PC-9 (cell line): Measurements from ENCODE around the gene KCNG1.

Experiments
- EZH2 ChIP-seq: fragments of 200-600 bp; sonication (generic); IDR thresholded peaks from 2 replicates; pipeline ENCODE4 v1.8.0; 2017; ENCODE audit warnings: antibody characterized with exemption, low read depth
- TF ChIP-seq, protein P1 (sequence below): fragments of 200-600 bp; sonication (generic); conservative IDR thresholded peaks from 2 replicates; pipeline ENCODE4 v1.6.1; 2017; ENCODE audit warnings: mixed run types, antibody characterized with exemption, mild to moderate bottlenecking, moderate library complexity

DNA sequence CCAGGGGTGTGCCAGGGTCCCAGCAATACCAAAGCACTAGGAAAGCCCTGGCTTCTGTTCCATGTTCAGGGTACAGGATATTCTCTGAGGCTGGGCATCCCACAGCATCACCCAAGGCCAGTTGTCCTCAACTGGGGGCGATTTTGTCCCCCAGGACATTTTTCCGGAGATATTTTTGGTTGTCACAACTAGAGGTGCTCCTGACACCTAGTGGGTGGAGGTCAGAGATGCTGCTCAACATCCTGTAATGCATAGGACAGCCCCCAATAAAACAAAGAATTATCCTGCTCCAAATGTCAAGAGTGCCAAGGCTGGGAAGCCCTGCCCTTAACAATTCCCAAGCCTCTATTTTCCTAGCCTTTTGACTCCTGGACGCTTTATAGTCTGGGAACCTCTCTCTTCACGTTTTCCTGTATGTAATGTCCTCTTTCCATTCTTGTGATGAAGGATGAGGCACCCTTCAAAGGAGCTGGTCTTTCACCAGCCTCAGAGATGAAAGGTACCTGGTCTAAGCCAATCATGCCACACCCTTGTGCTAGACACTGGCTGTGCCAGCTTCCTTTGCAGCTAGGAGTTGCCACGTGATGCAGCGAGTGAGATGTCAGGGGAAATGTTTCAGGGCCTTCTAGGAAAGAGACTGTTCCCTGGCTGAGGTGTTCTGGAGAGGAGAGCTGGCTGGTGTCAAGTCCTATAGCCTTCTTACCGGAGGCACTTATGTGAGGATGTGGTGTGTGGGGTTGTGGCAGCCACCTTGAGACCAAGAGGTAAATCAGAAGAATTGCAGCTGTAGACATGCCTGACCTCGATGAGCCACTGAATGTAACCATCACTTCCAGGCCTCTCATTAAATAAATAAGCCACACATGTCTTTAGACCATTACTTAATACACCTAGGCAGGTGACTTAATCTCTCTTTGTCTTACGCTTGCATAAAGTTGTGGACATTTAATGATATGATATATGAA is 23.4 kb upstream of the KCNG1 start:
- TF ChIP-seq, protein P1, sequence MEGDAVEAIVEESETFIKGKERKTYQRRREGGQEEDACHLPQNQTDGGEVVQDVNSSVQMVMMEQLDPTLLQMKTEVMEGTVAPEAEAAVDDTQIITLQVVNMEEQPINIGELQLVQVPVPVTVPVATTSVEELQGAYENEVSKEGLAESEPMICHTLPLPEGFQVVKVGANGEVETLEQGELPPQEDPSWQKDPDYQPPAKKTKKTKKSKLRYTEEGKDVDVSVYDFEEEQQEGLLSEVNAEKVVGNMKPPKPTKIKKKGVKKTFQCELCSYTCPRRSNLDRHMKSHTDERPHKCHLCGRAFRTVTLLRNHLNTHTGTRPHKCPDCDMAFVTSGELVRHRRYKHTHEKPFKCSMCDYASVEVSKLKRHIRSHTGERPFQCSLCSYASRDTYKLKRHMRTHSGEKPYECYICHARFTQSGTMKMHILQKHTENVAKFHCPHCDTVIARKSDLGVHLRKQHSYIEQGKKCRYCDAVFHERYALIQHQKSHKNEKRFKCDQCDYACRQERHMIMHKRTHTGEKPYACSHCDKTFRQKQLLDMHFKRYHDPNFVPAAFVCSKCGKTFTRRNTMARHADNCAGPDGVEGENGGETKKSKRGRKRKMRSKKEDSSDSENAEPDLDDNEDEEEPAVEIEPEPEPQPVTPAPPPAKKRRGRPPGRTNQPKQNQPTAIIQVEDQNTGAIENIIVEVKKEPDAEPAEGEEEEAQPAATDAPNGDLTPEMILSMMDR, result no peak
- TF ChIP-seq EZH2, result no peak
